ENCODE results near the gene SOX6.

The SOX6 gene

DNA sequence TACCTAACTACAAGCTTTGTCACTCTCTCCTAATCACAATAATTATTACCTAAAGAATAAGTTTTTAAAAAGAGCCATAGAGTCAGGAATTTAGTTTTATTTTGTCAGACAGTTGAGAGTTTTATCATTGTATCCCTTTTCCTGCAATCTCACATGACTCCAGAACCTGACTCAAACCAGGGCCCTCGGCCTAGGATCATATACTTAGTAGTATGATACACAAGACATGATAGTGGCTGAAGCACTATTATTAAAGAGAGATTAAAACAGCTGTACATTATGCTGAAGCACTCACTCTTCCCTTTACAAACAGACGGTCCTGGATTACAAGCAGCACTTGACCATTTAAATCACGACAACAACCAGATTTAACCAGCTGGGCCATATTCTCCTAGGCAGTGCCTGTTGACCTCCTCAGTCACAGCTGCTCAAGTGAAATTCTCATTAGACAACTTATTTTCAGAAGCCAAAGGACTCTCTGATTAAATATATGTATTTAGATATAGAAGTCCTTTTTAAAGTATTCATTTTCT lies 44.0 kb downstream of the SOX6 start:
- DNase-seq = no peak

DNA sequence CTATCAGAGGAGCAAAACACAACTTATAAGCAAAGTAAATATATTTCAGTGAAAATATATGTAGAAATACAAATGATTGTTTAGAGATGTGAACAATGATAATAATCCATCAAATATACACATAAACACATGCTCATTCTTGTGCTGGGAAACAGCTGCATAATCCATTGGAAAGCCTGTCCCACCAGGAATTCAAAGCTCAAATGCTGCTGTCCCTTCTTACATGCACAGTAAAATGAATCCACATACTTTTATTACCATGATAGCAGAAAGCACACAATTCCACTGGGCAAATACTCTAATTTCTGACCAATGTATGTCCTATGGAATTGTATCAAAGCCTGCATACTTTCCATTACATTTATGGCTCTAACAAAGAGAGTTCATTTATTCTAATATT lies 44.5 kb downstream of the SOX6 start:
- no peak for DNase-seq

DNA sequence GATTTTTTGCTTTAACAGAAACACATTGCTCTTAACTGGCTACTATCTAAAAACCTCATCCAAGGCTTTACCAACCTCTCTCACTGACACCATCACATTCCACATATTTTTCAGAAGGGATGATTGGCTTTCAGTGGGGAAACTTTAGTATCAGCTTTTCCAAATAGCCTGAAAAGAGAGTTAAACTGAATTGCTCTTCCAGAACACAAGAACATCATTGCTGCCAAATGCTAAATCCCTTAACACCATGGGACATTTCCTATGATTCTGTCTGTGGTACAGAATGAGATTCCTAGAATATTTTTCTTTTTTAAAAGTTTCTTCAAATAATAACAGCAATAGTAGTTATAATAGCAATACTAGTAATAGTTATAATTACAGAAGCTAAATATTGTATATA lies 45.4 kb downstream of the SOX6 start:
- no peak for DNase-seq

DNA sequence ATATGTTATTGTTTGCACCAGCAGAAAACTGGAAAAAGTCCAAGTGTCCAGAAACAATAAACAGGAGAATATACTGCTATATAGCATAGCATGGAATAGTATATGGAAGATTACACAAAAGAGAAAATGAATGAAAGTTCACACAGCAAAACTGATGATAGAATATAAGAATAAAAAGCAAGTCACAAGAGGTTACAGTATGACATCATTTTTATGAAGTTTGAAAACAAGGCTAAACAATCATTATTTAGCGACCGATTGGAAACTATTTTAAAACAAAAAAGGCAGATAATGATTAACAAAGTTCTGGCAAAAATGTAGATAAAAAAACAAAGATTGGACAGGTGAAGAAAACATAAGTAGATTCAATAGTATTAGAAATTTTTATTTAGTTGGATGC lies 47.1 kb downstream of the SOX6 start:
- no peak for DNase-seq

DNA sequence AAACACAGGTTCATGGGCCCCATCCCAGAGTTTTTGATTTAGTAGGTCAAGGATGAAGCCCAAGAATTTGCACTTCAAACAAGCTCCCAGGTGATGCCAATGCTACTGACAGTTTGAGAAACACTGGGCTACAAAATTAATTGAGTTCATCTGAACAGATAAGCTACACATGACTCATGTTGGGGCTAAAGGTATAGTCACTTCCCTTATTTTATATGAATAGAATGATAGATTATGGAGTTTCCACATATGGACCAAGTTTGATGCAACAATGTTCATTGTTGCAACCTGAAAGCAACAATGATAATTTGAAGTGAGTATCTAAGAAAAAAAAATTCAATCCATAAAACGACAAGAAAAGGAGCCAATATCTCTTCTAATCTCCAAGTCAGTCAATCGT lies 54.9 kb downstream of the SOX6 start:
- DNase-seq = no peak

DNA sequence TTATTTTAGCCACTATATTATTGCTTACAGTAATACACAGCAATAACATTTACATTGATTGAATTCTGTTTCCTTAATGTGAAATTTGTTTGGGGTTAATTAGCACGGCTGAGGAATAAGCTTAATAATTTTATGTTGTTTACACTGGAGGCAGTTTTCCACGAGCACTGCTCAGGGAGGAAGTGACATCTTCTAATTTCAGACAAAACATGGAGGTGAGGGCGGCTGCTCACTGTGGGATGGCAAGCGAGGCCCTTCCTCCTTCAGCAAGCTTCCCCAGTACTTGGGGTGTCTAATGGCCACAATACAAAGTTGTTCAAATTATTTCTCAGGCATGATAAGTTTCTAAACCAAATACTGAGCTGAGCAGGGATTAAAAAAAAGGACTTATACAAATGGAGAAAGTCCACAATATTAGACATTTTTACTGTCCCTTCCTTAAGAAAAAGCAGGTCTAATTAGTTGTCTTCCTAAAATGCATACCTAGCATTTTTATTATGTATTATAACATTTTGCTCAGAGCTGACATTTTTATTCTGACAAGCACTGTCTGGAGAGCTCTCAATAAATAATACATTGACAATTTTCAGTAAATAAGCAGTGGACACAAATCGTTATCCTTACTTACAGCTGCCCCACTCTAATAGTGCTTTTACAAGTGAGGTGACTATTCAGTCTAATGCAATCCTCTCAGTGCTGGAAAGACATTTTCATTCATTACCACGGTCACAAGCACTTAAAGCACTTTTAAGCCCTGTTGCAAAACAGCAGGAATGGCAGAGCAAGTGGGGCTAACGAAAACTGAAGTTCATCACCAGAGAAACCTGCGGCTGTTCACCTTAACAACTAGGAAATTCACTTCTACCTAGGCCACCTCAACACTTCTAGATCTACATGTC lies 56.2 kb downstream of the SOX6 start:
- DNase-seq = no peak

DNA sequence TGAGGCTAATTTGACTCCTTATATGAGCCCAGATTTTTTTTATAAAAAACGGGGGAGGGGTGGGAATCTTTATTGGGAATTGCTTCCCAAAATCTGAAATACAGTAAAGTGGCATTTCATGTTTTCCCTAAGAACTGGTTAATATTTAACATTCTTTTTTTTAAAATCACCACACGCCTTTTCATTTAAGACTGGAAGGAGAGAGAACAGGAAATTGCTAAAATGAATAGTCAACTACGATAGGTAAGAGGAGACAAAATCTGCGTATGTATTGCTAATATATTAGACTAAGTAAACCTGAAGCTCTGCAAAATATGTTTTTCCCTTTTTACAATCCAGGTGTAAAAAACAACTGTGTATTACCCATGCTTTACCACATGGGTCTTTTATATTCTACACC lies 57.0 kb downstream of the SOX6 start:
- no peak for DNase-seq

DNA sequence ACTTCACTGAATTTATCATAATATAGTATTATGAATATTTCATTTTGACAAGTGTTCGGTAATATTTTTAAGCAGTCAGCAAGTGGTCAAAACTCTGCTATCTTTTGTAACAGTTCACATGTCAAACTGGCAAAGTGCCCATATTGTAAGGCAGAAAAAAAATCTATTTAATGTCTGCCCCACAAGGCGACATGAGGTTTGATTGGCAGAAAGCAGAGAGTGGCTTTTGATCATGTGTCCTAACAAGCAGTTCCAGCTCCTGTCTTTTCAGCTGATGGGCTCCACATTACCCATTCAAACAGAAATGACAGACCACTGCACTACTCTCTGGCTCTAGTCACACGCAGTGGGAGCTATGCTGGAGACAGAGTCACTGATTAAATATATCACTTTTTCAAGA lies 59.0 kb downstream of the SOX6 start:
- DNase-seq = no peak

DNA sequence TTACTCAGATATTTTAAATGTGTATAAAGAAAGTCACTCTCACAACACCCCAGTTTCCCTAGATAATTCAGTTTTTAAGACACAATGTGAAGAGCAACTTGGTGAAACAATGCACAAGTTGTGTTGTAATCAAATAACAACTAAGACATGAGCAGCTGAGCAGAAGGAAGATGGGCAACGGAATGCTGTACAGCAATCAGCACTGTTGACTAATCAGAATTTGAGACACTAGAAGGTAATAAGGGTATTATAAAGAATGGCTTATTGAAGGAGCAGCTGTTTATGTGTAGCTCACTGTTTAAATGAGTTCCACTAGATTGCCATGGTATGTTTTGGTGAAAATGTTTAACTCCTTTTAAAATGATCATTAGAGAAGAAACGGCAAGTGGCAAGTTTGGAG lies 60.1 kb downstream of the SOX6 start:
- no peak for DNase-seq

DNA sequence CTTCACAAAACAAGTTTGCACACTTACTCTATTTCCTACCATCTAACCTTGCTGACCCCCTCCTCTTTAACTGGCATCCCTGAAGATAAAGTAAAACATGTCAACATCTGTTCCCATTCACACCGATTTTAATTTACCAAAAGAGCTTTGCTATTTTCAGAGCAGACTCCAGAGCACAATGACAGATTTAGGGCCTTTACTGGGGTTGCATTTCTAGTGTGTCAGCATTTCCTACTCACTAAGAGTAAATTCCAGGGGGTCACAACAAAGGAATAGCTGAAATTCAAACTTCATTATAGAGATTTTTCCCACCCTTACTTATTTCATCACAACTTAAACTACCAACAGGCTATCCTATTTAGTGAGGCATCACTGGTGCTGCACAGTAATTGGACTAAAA lies 60.8 kb downstream of the SOX6 start:
- no peak for DNase-seq

DNA sequence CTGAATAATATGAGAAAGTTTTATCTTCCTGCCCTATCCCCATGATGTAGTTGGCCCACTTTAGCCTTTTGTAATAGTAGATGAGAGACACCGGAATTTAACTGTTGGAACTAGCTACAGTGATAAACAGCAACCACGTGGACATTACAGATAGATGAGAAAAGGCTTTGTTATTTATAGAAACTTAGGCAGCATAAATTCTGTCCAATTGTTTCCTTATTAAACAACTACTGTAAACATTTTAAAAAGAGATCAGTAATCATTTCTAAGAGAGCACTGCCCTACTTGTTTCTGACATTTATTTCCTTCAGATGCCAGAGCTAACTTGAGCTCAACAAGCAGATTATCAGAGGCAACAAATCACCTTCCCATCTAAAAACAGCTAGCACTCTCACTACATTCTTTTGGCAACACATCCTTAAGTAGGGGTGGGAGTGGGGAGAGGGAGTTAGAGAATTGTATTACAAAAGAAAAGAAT lies 63.1 kb downstream of the SOX6 start:
- no peak for DNase-seq

DNA sequence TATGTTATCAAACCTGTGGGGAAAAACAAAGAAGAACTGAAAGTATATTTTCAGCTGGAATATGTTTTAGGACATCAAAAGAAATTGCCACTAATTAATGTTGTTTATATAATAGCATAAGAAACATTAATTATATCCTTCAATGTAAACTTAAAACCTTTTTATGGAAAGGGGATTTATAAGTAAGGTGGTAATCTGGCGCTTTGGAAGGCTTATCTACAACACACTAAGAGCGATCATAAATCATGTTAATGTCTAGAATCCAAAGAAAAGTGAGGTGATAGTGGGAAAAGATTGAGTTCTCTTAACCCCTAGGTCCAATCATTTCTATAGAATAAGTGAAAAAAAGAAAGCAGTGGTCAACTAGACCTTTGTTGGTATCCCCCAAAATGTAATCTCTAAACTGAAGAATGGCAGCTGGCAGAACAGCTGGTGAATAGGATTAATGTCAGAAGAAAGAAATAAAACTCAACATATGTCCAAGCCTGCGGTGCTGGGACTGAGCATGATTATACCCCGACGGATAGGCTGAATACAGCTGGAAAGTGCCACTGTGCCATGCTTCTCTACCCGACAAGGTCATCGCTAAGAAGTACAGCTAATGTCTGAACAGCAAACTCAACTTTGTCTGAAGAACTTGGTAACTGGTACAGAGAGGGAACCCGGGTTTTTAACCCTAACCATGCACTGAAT lies 64.0 kb downstream of the SOX6 start:
- DNase-seq = no peak

DNA sequence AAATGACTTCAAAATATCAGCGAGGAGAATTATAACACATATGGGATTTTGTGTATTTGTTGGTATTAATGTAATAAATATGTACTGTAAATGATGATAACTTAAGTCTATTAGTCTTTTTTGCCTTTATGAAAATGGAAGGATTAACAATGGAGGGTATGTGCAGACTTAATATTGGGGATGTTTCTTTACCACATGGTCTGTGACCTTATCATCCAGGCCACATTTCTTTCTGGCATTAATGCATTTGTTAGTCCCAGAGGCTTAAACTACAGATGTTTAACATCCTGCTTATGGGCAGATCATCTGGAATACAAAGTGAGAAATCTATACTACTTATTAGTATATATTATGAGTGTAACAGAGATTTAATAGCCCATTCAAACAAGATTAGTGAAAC lies 64.6 kb downstream of the SOX6 start:
- no peak for DNase-seq

DNA sequence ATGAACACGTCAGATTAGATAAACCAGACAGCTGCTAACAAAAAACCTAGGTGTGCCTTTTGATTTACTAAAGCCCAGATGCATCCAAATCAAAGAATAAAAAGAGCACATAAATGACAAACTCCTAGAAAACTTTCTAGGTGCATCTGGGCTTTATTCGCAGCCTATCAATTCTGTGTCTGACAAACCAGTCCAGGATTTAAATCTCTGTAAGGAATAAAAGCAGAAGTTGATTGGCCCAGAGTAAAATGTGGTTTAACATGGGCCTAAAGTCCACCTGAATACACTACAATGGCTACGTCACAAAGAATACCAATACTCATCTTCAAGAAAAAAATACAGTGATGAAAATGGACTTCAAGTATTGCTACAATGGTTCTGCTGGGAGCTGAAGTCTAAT lies 66.8 kb downstream of the SOX6 start:
- no peak for DNase-seq

DNA sequence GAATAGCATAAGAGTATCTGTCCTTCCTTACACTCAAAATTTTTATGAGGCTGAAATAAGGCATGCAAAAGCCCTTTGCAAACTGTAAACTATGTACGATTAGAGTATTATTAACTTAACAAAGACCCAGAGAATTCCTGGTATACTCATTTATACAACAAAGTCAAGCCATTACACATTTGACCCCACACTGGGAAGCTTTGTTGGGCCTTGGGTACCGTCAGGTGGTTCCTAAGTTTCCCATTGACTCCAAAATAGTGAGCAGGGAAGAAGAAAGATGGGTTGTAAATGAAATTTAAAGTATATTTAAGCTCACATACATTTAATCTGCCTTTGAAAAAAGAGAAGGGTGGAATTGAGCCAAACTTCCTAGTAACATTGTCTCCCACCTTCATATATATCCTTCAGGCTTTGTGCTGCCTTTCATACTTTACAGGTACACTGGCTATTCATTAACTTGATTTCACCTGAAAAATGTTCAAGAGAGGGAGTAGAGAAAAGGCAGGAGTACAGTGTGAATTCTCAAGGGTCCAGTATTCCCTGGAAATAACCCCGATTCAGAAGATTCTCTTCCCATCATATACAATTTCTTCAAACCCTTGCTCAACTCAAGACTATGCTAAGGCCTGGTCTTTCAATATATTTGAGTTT lies 68.6 kb downstream of the SOX6 start:
- DNase-seq = no peak

DNA sequence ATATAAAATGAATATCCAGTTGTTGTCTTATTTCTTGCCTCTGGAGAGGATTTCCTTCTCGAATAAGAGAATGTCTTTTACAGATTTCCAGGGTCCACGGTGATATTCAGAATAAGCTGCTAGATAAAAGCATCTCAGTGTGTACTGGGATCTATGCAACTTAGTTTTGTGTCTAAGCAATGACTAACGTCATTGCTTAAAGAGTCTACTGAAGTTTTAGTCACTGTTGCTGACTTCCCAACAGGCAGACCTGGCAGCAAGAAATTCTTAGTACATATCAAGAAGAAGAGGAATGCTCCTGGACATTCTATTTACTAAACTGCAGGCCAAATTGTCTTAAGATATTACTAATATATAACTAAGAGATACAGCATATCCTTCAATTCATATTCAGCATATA lies 70.3 kb downstream of the SOX6 start:
- DNase-seq = no peak

DNA sequence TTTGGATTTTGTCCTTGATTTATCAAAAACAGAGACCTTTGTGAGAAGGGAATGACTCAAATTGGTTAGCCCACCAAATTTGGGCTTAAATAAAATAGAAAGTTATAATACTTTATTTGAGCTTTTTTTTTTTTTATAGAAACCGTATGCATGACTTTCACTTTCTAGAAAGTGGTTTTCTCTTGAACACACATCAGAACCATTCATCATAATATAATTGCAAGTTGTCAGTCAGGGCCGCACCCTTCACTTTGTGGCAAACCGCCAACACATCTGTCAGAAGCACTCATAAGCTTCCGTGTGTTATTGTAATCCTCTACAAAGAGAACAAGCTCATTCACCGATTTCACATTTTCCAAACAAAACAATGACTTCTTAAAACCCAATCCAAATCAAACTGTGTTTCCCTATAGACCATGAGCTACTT lies 76.1 kb downstream of the SOX6 start:
- no peak for DNase-seq

DNA sequence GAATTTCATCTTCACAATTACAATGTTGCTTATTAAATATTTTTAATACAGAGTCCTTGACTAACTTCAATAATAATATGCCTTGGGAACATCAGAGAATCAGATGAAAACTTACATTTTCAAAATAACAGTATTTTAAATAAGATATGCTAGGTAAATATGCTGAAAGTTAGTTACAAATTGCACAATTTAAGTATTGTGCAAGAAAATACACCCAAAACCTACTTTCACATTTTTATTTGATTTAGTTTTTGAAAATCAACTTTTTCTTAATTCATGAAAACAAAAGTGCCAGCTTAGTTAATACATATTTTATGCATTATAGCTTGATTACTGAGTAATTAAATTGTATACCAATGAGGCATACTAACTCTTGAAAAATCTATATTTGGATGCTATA lies 76.8 kb downstream of the SOX6 start:
- no peak for DNase-seq

DNA sequence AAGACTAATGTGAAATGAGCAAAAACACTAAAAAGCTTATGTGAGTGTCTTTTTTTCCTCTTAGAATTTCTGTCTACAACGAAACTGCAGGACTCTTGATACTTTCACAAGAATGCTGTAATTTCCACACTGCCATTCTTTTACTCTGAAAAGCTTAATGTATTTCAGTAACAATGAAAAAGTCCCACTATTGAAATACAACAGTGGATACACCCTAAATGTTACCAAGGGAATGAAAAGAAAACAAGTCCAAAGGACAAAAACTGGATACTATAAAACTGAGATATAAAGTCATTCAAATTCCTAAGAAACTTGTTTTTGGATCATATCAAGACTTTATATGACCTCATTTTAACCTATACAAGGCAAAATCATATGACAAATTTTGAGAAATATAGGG lies 77.4 kb downstream of the SOX6 start:
- no peak for DNase-seq

DNA sequence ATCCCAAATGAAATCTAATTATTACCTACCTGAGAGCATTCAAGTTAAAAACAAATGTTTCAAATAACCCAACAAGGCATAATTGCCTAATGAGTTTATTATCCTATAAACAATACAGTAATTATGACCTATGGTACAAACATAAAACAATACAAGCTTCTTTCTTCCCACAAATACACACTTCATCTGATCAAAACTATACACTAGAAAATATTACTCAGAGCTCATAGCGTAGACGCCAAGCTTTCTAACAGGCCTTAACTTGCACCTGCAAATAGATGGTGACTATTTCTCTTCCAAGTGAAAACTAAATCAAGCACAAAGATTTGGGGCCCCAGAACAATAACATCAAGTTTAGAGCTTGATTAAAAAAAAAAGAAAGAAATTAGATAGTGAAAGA lies 78.1 kb downstream of the SOX6 start:
- DNase-seq = no peak

DNA sequence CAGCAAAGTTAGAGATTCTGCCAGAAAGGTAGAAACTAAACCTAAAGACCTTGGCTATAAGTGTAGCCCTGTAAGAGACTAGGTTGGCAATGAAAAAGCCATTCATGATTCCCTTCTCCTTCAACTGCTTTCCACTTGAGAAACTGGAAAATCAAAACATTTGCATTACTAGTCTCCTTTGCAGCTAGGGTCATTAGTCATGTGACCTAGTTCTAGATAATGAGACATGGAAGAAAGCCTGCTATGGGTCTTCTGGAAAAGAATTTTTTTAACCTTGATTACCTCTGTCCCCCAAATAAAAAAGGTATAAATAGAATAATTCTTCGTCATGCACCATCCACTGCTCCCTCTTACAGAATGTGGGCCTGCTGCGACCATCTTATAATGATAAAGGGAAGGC lies 80.1 kb downstream of the SOX6 start:
- DNase-seq = no peak

DNA sequence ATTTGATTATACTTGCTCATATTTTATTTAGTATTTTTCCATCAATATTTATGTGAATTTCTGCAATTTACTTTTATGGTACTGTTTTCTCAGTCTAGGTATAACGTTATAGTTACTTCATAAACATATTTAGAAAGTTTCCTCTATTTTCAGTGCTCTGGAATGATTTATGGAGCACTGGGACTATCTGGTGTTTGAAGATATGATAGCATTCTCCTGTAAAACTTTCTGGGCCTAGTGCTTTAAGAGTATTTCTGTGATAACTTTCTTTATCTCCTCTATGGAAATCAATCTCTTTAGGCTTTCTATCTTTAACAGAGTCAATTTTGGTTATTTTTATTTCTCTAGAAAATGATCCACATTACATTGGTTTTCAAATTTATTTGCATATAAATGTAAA lies 85.1 kb downstream of the SOX6 start:
- no peak for DNase-seq

DNA sequence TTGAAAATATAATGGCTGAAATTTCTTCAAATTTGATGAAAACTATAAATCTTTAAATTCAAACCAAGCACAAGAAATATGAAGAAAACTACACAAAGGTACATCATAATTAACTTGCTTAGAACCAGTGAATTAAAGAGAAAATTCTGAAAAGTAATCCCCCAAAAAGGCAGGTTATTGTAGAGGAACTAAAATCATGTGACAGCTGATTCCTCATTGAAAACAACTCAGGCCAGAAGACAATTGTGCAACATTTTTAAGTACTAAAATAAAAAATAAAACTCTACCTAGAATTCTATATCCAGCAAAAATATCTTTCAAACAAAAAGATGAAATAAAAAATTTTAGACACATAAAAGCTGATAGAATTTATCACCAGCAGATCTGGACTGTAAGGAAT lies 90.3 kb downstream of the SOX6 start:
- no peak for DNase-seq

DNA sequence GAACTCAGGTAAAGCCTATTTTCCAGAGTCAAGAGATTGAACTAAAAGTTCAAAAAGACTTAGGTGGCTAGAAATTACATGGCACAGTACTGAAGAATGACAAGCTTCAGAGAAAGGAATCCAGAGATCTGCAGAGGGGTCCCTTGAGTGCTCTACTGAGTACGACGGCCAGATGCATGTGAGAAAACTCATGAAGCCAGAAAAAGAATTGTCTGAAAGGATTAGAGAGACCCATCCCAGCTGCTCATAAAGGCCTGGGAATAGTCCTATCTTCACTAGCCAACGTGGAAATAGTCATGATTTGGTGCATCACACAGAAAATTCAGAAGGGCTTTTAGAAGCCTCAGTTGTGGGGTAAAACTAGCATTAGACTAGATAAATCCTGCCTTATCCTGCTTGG lies 91.3 kb downstream of the SOX6 start:
- no peak for DNase-seq

All from suppressor macrophage treated with lipopolysaccharide for 1 hour (primary cell).